Measurements from ENCODE around the gene SND1. TPM values are rescaled to one million over a fixed set of nuclear protein-coding genes. Genes with fewer than 3 reads are reported as not detected.

The SND1 gene
- total and polyA plus RNA-seq, 10 of the 15 experiments (the other 5 are each of a cell fraction or from before 2014, with no cell fraction given), result 52.4 to 270 (median 146) TPM

GRCh38 chr7:128000854-128001265 is 348.9 kb downstream of the SND1 start (continued):
- no peak for TF ChIP-seq MLLT1 (IDR thresholded peaks at IDR 0.05)
- peak; percentile 50; the same call in 1 of the 2 replicates for TF ChIP-seq NFIC (IDR thresholded peaks at IDR 0.05; ENCODE audit: low read depth, low read length)
- no peak for TF ChIP-seq PAX8 (IDR thresholded peaks at IDR 0.05)
- no peak for TF ChIP-seq E2F8 (IDR thresholded peaks at IDR 0.05; ENCODE audit: low read depth, partially characterized antibody)
- TF ChIP-seq SKIL (IDR thresholded peaks at IDR 0.05; ENCODE audit: low read depth, poor library complexity, severe bottlenecking), result peak; percentile 64
- TF ChIP-seq NFXL1 (IDR thresholded peaks at IDR 0.05; ENCODE audit: borderline replicate concordance), result no peak
- TF ChIP-seq ZBTB40 (IDR thresholded peaks at IDR 0.05; ENCODE audit: borderline replicate concordance), result no peak

All from GM12878 (cell line).